HG03469 (cell line): Measurements from ENCODE around the gene BCL11A.
"Not testable (repeated sequence)": the region's sequence is repeated elsewhere in the genome, so short reads cannot be mapped to it uniquely, and the experiment has no call there.

ENCODE experiments used
- ATAC-seq: cut with Tn5 transposase; IDR thresholded peaks from one replicate; pipeline ENCODE4 v1.9.1; 2021; ENCODE audit warnings: mild to moderate bottlenecking, moderate library complexity, moderate number of reproducible peaks; ENCODE audit not compliant: unreplicated experiment

The BCL11A gene

DNA sequence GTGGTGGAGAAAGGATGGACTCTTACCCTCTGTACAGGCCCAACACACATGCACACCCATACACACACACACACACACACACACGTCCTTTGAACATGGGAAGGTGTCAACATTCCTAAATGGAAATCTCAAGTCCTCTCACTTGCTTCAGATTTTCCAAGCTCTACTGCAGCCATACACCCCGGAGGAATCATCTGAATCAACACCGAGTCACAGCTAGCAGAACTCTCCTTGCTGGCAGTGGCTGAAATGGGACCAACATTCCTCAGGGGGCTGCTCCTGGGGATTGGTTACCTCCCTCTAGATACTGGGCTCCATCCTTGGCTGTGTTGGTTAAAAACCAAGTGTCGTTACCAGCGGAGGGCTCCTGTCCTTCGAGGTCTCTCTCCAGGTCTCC is 112.7 kb downstream of the BCL11A start:
- ATAC-seq, result no peak

DNA sequence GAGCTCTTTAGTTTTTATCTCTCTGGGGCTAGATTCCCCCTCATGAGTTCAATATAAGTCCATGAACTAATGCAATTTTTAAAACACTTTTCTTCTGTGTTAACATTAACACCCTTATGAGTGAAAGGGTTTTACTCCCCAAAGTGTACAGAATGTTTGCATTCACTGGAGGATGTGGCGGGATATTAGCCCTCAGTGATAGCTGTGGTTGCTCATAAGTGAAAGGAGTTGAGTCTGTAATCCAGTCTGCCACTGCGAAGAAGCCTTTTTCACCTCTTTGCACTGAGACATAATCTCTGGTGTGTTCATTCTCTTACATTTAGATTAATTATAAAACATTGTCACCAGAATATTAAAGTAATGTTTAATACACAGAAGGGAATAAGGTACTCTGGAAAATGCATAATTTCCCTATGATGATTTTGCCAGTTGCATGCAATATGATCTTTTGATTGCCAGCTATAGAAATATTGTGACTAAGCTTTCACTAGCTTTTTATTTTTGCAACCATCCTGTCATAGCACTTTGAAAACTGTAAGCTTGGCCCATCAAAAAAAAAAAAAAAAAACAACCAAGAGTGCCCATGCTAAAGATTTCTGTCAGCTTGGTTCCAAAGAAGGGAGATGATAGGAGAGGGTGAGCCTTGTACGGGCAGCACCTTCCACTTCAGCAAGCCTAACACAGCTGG is 113.2 kb downstream of the BCL11A start:
- ATAC-seq, result no peak

GRCh38 chr2:60439219-60439974 is 114.1 kb downstream of the BCL11A start:
- peak; percentile 96 for ATAC-seq

DNA sequence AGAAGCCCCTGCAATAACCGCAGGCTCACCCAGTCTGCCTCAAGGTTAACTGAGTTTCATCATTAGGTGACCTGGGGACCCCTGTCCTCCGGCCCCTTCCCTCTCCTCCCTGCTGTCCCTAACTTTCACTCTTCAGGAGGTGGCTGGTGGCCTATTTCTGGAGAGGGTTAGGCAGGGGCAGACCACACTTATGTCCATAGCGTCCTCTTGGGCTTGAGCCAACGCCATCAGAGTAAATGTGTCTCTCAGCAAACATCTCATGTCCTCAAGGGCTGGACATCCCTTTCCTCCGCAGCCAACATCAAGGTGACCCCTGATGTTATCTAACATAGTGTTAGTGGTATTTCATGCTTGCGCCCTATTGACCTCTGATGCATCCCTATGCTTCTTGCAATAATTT is 114.8 kb downstream of the BCL11A start:
- ATAC-seq, result no peak

- no peak for ATAC-seq
Observed at GRCh38 chr2:60438131-60438530, 115.3 kb downstream of the BCL11A start.

- no peak for ATAC-seq
Observed at GRCh38 chr2:60437080-60437696, 116.3 kb downstream of the BCL11A start.

DNA sequence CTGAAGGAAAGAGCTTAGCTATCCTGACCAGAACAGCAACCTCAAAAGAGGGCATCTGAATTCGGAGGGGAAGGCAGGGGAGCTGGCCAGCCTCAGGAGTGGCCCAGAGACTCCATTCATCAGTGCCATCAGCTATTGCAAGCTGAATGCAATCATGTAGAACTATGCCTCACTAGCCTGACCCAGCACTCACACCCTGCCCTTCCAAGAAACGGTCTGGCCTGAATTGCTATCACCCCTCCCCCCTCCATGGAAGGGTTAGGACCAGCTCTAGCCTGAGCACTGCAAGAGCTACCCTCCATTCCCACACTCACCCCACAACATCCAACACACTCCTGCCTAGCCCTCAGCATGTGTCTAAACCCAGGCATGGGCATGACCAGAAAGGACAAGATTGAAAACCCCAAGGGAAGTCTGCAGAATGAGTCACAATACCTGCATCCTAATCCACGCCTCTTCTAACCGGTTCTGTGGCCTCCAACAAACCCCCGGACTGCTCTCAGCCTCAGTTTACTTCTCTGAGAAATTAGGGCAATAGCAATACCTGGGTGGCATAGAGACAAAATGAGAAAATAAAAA is 120.3 kb downstream of the BCL11A start:
- ATAC-seq, result no peak

DNA sequence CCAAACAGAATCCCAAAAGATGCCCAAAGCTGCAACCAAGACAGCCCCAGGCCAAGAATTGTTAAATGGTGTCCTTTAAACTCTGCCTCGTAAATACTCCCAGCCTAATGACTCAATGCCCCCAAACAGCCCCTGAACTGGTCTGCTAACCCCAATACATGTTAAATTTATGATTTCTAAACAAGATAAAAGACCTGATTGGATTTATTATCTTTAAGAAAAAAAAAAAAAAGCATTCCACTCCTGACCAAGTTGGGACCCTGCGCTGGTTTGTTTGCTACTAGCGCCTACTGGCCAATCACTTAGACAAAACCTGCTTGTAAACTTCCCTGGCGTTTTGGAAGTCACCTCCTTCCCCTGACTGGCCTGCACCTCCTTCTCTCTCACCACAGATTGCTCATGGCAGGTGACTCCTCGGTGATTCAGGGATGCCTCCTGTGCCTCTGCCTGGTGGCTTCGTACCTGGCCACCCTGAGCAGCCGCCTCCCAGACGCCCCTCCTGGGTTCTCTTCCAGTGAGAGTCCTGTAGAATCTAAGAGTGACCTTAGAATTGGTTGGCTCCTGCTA is 121.3 kb downstream of the BCL11A start:
- ATAC-seq, result no peak

DNA sequence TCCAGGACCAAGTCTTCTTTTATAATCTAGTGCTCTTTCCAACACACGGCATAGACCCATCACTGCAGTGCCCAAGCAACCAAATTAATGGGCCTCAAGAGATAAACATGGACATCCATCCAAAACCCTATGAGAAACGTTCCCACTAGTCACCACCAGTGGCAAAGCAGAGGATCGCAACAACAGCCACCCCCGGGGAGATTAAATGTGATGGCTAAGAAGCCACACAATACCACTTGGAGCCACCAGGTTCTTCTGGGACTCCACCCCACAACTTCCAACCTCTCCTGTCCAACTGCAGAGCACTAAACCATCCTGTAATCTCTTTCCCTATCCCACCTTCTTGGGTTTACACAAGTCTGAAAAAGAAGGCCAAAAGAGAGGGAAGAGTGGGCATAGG is 123.8 kb downstream of the BCL11A start:
- no peak for ATAC-seq

DNA sequence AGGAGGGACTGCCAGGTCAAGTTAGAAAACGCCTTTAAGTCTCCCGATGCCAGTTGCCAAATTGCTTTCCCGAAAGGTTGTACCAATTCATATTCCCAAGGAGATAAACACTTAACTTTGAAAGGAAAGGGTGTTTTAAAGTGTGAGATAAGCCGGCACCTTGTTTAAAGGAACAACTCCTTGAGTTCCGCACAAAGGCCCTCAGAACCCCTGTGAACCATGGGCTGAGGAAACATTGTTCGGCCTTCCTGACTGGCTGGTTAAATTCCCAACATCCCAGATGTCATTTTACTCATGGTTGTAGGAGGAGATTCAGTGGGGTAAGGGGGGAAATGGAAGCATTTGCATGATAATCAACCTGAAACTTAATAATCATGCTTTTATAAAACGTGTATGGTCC is 126.6 kb downstream of the BCL11A start:
- ATAC-seq, result no peak

DNA sequence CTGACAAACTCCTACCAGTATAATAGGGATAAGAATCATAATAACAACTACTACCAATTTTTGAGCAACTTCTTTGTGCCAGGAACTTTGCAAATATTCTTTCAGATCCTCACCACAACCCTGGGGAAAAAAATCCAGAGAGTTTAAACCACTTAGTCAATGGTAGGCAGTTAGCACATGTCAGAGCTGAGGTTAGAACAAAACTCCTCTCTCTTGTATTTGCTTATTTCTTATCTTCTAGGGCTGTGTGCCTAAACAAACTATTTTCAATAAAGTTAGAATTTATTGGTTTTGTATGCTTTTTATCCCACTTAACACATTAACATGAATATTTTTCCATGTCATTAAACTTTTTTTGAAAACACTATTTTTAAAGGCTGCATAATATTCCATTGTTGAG is 127.1 kb downstream of the BCL11A start:
- no peak for ATAC-seq

DNA sequence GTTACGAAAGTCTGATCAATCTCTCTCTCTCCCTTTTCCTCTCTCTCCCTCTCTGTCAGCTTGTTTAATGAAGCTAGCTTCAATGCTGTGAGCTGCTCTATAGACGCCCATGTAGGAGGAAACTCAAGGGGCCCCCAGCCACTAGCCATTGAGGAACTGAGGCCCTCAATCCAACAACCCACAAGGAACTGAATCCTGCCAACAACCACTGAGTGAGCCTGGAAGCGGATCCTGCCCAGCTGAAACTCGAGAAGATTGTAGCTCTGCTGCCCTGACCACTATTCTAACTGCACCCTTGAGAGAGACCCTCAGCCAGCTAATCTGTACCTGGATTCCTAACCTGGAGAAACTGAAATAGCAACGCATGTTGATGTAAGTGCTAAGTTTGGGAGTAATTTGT is 129.2 kb downstream of the BCL11A start:
- ATAC-seq, result no peak

DNA sequence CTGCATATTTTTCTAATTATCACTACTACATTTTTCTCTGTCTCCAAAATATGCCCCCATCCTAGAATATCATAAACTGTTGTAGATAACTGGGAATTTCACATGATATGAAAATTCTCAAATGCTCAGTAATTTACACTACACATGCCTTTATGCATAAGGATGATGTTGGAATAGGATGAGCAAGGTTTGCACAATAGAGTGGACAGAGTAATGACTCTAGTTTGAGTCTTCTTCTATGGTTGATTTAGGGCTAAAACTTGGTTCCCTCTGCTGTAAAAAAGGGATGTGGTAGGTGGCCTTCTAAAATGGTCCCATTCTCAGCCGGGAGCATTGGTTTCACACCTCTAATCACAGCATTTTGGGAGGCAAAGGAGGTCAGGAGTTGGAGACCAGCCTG is 129.9 kb downstream of the BCL11A start:
- ATAC-seq, result no peak

GRCh38 chr2:60422826-60423483 is 130.5 kb downstream of the BCL11A start:
- no peak for ATAC-seq

DNA sequence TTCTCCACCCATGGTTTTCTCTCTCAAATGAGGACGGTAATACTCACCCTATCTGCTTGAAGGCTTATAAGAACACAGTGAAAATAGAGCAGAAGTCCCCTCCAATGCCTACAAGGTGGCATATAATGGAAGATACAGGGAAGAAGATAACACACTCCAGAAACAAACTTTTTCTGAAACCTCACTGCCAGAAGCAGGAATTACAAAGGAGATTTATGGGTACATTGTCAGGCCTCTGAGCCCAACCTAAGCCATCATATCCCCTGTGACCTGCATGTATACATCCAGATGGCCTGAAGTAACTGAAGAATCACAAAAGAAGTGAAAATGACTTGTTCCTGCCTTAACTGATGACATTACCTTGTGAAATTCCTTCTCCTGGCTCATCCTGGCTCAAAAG is 136.2 kb downstream of the BCL11A start:
- not testable (repeated sequence) for ATAC-seq

GRCh38 chr2:60416221-60417008 is 137.0 kb downstream of the BCL11A start:
- ATAC-seq, result no peak

GRCh38 chr2:60415814-60416213 is 137.6 kb downstream of the BCL11A start:
- no peak for ATAC-seq

GRCh38 chr2:60414495-60415138 is 138.8 kb downstream of the BCL11A start:
- no peak for ATAC-seq

- peak; percentile 65 for ATAC-seq
Observed at GRCh38 chr2:60413814-60414168, 139.7 kb downstream of the BCL11A start.
